ENCODE results near the gene ECE1.

GRCh38 chr1:21242846-21243245, 47.4 kb downstream of the ECE1 start:
- TF ChIP-seq, protein P1, sequence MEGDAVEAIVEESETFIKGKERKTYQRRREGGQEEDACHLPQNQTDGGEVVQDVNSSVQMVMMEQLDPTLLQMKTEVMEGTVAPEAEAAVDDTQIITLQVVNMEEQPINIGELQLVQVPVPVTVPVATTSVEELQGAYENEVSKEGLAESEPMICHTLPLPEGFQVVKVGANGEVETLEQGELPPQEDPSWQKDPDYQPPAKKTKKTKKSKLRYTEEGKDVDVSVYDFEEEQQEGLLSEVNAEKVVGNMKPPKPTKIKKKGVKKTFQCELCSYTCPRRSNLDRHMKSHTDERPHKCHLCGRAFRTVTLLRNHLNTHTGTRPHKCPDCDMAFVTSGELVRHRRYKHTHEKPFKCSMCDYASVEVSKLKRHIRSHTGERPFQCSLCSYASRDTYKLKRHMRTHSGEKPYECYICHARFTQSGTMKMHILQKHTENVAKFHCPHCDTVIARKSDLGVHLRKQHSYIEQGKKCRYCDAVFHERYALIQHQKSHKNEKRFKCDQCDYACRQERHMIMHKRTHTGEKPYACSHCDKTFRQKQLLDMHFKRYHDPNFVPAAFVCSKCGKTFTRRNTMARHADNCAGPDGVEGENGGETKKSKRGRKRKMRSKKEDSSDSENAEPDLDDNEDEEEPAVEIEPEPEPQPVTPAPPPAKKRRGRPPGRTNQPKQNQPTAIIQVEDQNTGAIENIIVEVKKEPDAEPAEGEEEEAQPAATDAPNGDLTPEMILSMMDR (IDR thresholded peaks at IDR 0.05; ENCODE audit: insufficient read depth, low read length): no peak
- TF ChIP-seq POLR2AphosphoS5 (IDR thresholded peaks at IDR 0.05; ENCODE audit: low read depth): no peak
- TF ChIP-seq, protein P2, sequence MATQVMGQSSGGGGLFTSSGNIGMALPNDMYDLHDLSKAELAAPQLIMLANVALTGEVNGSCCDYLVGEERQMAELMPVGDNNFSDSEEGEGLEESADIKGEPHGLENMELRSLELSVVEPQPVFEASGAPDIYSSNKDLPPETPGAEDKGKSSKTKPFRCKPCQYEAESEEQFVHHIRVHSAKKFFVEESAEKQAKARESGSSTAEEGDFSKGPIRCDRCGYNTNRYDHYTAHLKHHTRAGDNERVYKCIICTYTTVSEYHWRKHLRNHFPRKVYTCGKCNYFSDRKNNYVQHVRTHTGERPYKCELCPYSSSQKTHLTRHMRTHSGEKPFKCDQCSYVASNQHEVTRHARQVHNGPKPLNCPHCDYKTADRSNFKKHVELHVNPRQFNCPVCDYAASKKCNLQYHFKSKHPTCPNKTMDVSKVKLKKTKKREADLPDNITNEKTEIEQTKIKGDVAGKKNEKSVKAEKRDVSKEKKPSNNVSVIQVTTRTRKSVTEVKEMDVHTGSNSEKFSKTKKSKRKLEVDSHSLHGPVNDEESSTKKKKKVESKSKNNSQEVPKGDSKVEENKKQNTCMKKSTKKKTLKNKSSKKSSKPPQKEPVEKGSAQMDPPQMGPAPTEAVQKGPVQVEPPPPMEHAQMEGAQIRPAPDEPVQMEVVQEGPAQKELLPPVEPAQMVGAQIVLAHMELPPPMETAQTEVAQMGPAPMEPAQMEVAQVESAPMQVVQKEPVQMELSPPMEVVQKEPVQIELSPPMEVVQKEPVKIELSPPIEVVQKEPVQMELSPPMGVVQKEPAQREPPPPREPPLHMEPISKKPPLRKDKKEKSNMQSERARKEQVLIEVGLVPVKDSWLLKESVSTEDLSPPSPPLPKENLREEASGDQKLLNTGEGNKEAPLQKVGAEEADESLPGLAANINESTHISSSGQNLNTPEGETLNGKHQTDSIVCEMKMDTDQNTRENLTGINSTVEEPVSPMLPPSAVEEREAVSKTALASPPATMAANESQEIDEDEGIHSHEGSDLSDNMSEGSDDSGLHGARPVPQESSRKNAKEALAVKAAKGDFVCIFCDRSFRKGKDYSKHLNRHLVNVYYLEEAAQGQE (IDR thresholded peaks at IDR 0.05; ENCODE audit: insufficient replicate concordance, low read depth): no peak
- TF ChIP-seq SPI1 (IDR thresholded peaks at IDR 0.05; ENCODE audit: borderline replicate concordance, low read depth): no peak

Data from HL-60 (cell line).